Endothelial cell of umbilical vein (primary cell): ENCODE measurements around the gene RAP1GDS1. TPM values are rescaled to one million over a fixed set of nuclear protein-coding genes. Genes with fewer than 3 reads are reported as not detected.

ENCODE experiments used
- BruUV-seq: library from RNA; stranded (reverse); fragments of 400-500 nt; replicated peaks from 2 replicates; lab custom pipeline; 2021; lab: Mats Ljungman, UMichigan
- CTCF ChIA-PET: fragments of 300-600, 350-600 bp; sonication (Branson Sonifier 250); formaldehyde crosslinking; loops from one replicate; lab custom pipeline; 2021; ENCODE audit warnings: antibody characterized with exemption, inconsistent platforms; lab: Charles Lee
- POLR2A ChIA-PET: fragments of 300-600, 350-600 bp; sonication (Branson Sonifier 250); formaldehyde crosslinking; loops from one replicate; lab custom pipeline; 2021; ENCODE audit warnings: antibody characterized with exemption, inconsistent platforms; lab: Charles Lee
- DNase-seq: peaks from one replicate; pipeline ENCODE4 v3.0.0-alpha.2; 2011; ENCODE audit warnings: low read depth, low spot score
- FAIRE-seq: peaks from 2 replicates; lab custom pipeline; 2011; peaks lifted over from hg19 to GRCh38; lab: Jason Lieb, UNC
- H2AFZ ChIP-seq: 2 replicates; pipeline ENCODE4 v1.6.0; 2012; ENCODE audit warnings: low read depth, low read length, control low read depth, inconsistent platforms
- H3K27ac ChIP-seq: 2 replicates; pipeline ENCODE4 v1.5.1; 2011; ENCODE audit warnings: low read depth, mild to moderate bottlenecking, control low read depth, low read length, moderate library complexity; ENCODE audit not compliant: insufficient read depth
- H3K27me3 ChIP-seq, 2 experiments: 2 replicates each; pipeline versions ENCODE4 v1.6.0 to v1.6.1; 2011; ENCODE audit warnings: low read length in 2 of 2, mixed read lengths in 1 of 2; ENCODE audit not compliant: control insufficient read depth in 2 of 2, insufficient read depth in 2 of 2
- H3K36me3 ChIP-seq, 2 experiments: 2 replicates in 1 of 2; 3 replicates in 1 of 2; pipeline ENCODE4 v1.5.1; 2011; ENCODE audit warnings: low read length in 2 of 2, mild to moderate bottlenecking in 1 of 2, moderate library complexity in 1 of 2; ENCODE audit not compliant: control insufficient read depth in 2 of 2, insufficient read depth in 2 of 2; ENCODE audit errors: extremely low read depth in 1 of 2
- H3K4me1 ChIP-seq: 3 replicates; pipeline ENCODE4 v1.5.1; 2011; ENCODE audit warnings: mild to moderate bottlenecking, low read length; ENCODE audit not compliant: control insufficient read depth, insufficient read depth; ENCODE audit errors: extremely low read depth
- H3K4me2 ChIP-seq: 2 replicates; pipeline ENCODE4 v1.6.1; 2011; ENCODE audit warnings: low read length, control low read depth, mixed read lengths; ENCODE audit not compliant: insufficient read depth
- H3K4me3 ChIP-seq, 3 experiments: fragments of 200-600 bp in 1 of 3; sonication (generic), shearing (Covaris generic) in 1 of 3; replicated peaks in 1 of 3; 2 replicates each; pipeline ENCODE4 v1.5.1; 2011 to 2016; ENCODE audit warnings: control low read depth in 3 of 3, low read length in 3 of 3, mild to moderate bottlenecking in 2 of 3, inconsistent platforms in 1 of 3, low read depth in 1 of 3, moderate library complexity in 1 of 3; ENCODE audit not compliant: insufficient read depth in 1 of 3
- H3K79me2 ChIP-seq: 2 replicates; pipeline ENCODE4 v1.6.0; 2012; ENCODE audit warnings: low read length, inconsistent platforms; ENCODE audit not compliant: control insufficient read depth, insufficient read depth
- H3K9ac ChIP-seq: replicated peaks from 2 replicates; pipeline ENCODE3; 2011; ENCODE audit warnings: low read length, control low read depth; ENCODE audit not compliant: insufficient read depth; ENCODE audit errors: extremely low read depth
- H3K9me1 ChIP-seq: replicated peaks from 3 replicates; pipeline ENCODE4 v1.6.0; 2011; ENCODE audit warnings: mild to moderate bottlenecking, low read length; ENCODE audit not compliant: control insufficient read depth, insufficient read depth; ENCODE audit errors: extremely low read depth
- H3K9me3 ChIP-seq: replicated peaks from 2 replicates; pipeline ENCODE4 v1.5.1; 2012; ENCODE audit warnings: low read length, inconsistent platforms; ENCODE audit not compliant: control insufficient read depth, insufficient read depth
- H4K20me1 ChIP-seq: replicated peaks from 2 replicates; pipeline ENCODE3; 2011; ENCODE audit warnings: mild to moderate bottlenecking, low read length; ENCODE audit not compliant: control insufficient read depth, insufficient read depth; ENCODE audit errors: extremely low read depth
- CTCF ChIP-seq, 2 donors: IDR thresholded peaks; 1 replicate in 1 of 2; 2 replicates in 1 of 2; pipeline ENCODE4 v1.5.1; 2011; ENCODE audit warnings: low read length in 2 of 2, mild to moderate bottlenecking in 2 of 2, moderate library complexity in 2 of 2, control low read depth in 1 of 2, inconsistent platforms in 1 of 2, low read depth in 1 of 2; ENCODE audit not compliant: insufficient read depth in 1 of 2; ENCODE audit errors: extremely low read depth in 1 of 2
- EZH2 ChIP-seq: IDR thresholded peaks from 2 replicates; pipeline ENCODE4 v1.6.1; 2012; ENCODE audit warnings: borderline replicate concordance, low read depth, mild to moderate bottlenecking, moderate library complexity, low read length, inconsistent platforms; ENCODE audit not compliant: severe bottlenecking
- FOS ChIP-seq: IDR thresholded peaks from 2 replicates; pipeline ENCODE4 v1.6.1; 2011; ENCODE audit warnings: mild to moderate bottlenecking, low read length, moderate library complexity, borderline replicate concordance; ENCODE audit not compliant: insufficient read depth
- GATA2 ChIP-seq: IDR thresholded peaks from 2 replicates; pipeline ENCODE4 v1.7.0; 2011; ENCODE audit warnings: low read depth, mild to moderate bottlenecking, moderate library complexity, mixed read lengths, low read length; ENCODE audit not compliant: insufficient read length, insufficient read depth
- JUN ChIP-seq: IDR thresholded peaks from 2 replicates; pipeline ENCODE4 v1.6.1; 2011; ENCODE audit warnings: borderline replicate concordance, low read depth; ENCODE audit not compliant: insufficient read length, insufficient read depth
- MYC ChIP-seq: IDR thresholded peaks from one replicate; pipeline ENCODE4 v1.6.1; 2011; ENCODE audit warnings: mild to moderate bottlenecking, low read depth, low read length
- POLR2A ChIP-seq: IDR thresholded peaks from 2 replicates; pipeline ENCODE4 v1.6.1; 2012; ENCODE audit warnings: low read depth, mild to moderate bottlenecking, control low read depth, low read length
- POLR2AphosphoS5 ChIP-seq: IDR thresholded peaks from 2 replicates; pipeline ENCODE4 v1.6.1; 2012; ENCODE audit warnings: low read depth, mild to moderate bottlenecking, control low read depth, low read length, moderate library complexity; ENCODE audit not compliant: insufficient read depth
- dilution Hi-C: fragments of 300-500 bp; cut with MboI; formaldehyde crosslinking; loops from one replicate; pipeline ENCODE4 v1.15.0; 2019; ENCODE audit warnings: low sequenced_read_pairs; ENCODE audit not compliant: extremely low pct_ligation_motif_present
- intact Hi-C: fragments of 100-400 bp; cut with micrococcal nuclease; formaldehyde crosslinking; loops from one replicate; pipeline ENCODE4 v1.10.0; 2022
- polyA plus RNA-seq, 4 experiments: library from polyadenylated mRNA; depleted of rRNA in 3 of 4; stranded (reverse) in 3 of 4; unstranded in 1 of 4; fragments of >200 nt; gene quantifications; 2 replicates each; pipeline versions ENCODE4 v1.2.1 to v1.2.3, GENCODE V29; 2011 to 2012; ENCODE audit warnings: missing spikeins in 1 of 4
- total RNA-seq: library from RNA; stranded (reverse); gene quantifications from 2 replicates; pipeline ENCODE4 v1.2.3, GENCODE V29; 2021
- TF ChIP-seq, protein P1 (sequence below): IDR thresholded peaks from 2 replicates; pipeline ENCODE4 v1.6.1; 2011; ENCODE audit not compliant: insufficient read depth, insufficient read length

The RAP1GDS1 gene
- total and polyA plus RNA-seq, 2 donors (not counting 3 experiments of a cell fraction or from before 2014, with no cell fraction given): 17.6 to 52.8 TPM

GRCh38 chr4:98253499-98253898 lies 7.7 kb upstream of the RAP1GDS1 start:
- Histone ChIP-seq H3K36me3 (no peaks in the 10 kb centered on the region), H2AFZ (no peak overlapping the region), H3K79me2 (no peaks in the 10 kb centered on the region), H3K27me3 (peaks cover 0 to 2% of the 10 kb centered on the region in 2 experiments), H3K9me1 (no peaks in the 10 kb centered on the region), H3K9ac (no peak overlapping the region), H3K4me2 (no peak overlapping the region), H3K27ac (no peak overlapping the region), H3K4me1 (no peaks in the 10 kb centered on the region), H3K4me3 (no peak overlapping the region), H4K20me1 (no peaks in the 10 kb centered on the region), H3K9me3 (no peaks in the 10 kb centered on the region)
- dilution Hi-C loops: no loop called here
- POLR2A ChIA-PET: no interaction called here
- CTCF ChIA-PET: no interaction called here
- BruUV-seq: no TSS peak
- intact Hi-C loops: no loop called here
- TF ChIP-seq GATA2: no peak
- DNase-seq (no peak), FAIRE-seq (no peak)

GRCh38 chr4:98260047-98260578 lies 1.1 kb upstream of the RAP1GDS1 start:
- dilution Hi-C loops (no loop called here), intact Hi-C loops (loop anchor here (2.0 to 5.0 kb wide), 8 partner anchors 118 to 1302 kb away; partner anchors contain the start of genes ADH5, EIF4E, METAP1 and STPG2)
- H3K9me1 ChIP-seq: no peaks in the 10 kb centered on the region
- no peaks in the 10 kb centered on the region for H3K9me3 ChIP-seq
- H2AFZ ChIP-seq: peak overlapping the region; percentile 93
- H3K9ac ChIP-seq: peak overlapping the region; percentile 95
- BruUV-seq: no TSS peak
- CTCF ChIA-PET: interaction anchor here (1.0 to 2.4 kb wide), 6 partner anchors 14 to 796 kb away, joined by 3 to 11 read pairs (median 4); partner anchors contain the start of gene METAP1
- peak overlapping the region; percentile 81 for H3K4me2 ChIP-seq
- no peaks in the 10 kb centered on the region for H3K36me3 ChIP-seq
- H3K27me3 ChIP-seq: no peaks in the 10 kb centered on the region
- TF ChIP-seq POLR2A: no peak
- TF ChIP-seq, protein P1, sequence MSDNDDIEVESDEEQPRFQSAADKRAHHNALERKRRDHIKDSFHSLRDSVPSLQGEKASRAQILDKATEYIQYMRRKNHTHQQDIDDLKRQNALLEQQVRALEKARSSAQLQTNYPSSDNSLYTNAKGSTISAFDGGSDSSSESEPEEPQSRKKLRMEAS: no peak
- no peak for TF ChIP-seq JUN
- TF ChIP-seq CTCF (IDR thresholded peaks at IDR 0.05; ENCODE audit: extremely low read depth in 1 of 2, insufficient read depth in 1 of 2, low read depth in 1 of 2, low read length in 2 of 2): no peak
- no peak for TF ChIP-seq POLR2AphosphoS5
- TF ChIP-seq GATA2: no peak
- TF ChIP-seq EZH2: no peak
- no peak for TF ChIP-seq MYC
- TF ChIP-seq FOS: no peak
- FAIRE-seq (peak; percentile 70), DNase-seq (peak; percentile 58)
- peaks cover 22% of the 10 kb centered on the region for H3K4me1 ChIP-seq
- H3K79me2 ChIP-seq: peaks cover 39% of the 10 kb centered on the region
- peak overlapping the region; percentile 73 to 76 (median 73) for H3K4me3 ChIP-seq
- POLR2A ChIA-PET: interaction anchor here (0.9 kb wide), 1 partner anchor 735 kb away, joined by 3 read pairs; the partner anchor contains the start of gene METAP1
- peak overlapping the region; percentile 86 for H3K27ac ChIP-seq
- peaks cover 2% of the 10 kb centered on the region for H4K20me1 ChIP-seq
